ENCODE measurements around the gene ROBO2.

GRCh38 chr3:77328690-77329089, 288.8 kb downstream of the ROBO2 start:
- no peak for TF ChIP-seq POLR2AphosphoS5 (IDR thresholded peaks at IDR 0.05; ENCODE audit: low read depth, low read length)
- TF ChIP-seq POLR2A (IDR thresholded peaks at IDR 0.05; ENCODE audit: low read depth, low read length) = no peak

Measured in GM12892 (cell line).